SU-DHL-6 (cell line): ENCODE data around the gene CCDC141.
A peak's percentile ranks its signal among the peaks of the same experiment; 100 is the strongest.

Experiments used
- H2AFZ ChIP-seq: fragments of 200-600 bp; sonication (generic); 2 replicates; pipeline ENCODE4 v1.6.1; 2014; ENCODE audit warnings: low read depth, mild to moderate bottlenecking, moderate library complexity, mixed read lengths, antibody characterized with exemption, low read length; ENCODE audit not compliant: severe bottlenecking
- H3F3A ChIP-seq: fragments of 200-600 bp; shearing (Covaris generic); 2 replicates; pipeline ENCODE4 v1.6.0; 2016; ENCODE audit warnings: antibody characterized with exemption, mild to moderate bottlenecking; ENCODE audit not compliant: insufficient read depth
- H3K27ac ChIP-seq: fragments of 200-600 bp; sonication (generic); 2 replicates; pipeline ENCODE4 v1.5.1; 2016; ENCODE audit warnings: low read depth, mild to moderate bottlenecking, low read length, moderate library complexity, mixed read lengths
- H3K27me3 ChIP-seq: fragments of 200-600 bp; sonication (generic), shearing (Covaris generic); 2 replicates; pipeline ENCODE4 v1.6.0; 2014; ENCODE audit warnings: mild to moderate bottlenecking, low read length
- H3K36me3 ChIP-seq: fragments of 200-600 bp; sonication (generic); 2 replicates; pipeline ENCODE4 v1.6.1; 2014; ENCODE audit warnings: mild to moderate bottlenecking, low read length, mixed read lengths
- H3K4me2 ChIP-seq: fragments of 300-600, 200-600 bp; shearing (Covaris generic), sonication (generic); 2 replicates; pipeline ENCODE4 v1.6.0; 2014; ENCODE audit warnings: low read length, low read depth, mild to moderate bottlenecking; ENCODE audit not compliant: poor library complexity, severe bottlenecking
- H3K4me3 ChIP-seq: fragments of 200-600 bp; sonication (generic); 2 replicates; pipeline ENCODE4 v1.5.1; 2014; ENCODE audit warnings: antibody characterized with exemption, low read length, mild to moderate bottlenecking, mixed read lengths; ENCODE audit not compliant: insufficient read depth, poor library complexity, severe bottlenecking
- H3K79me2 ChIP-seq: fragments of 200-600 bp; sonication (generic); 2 replicates; pipeline ENCODE4 v1.6.1; 2014; ENCODE audit warnings: mild to moderate bottlenecking, low read length, moderate library complexity; ENCODE audit not compliant: insufficient read depth
- H3K9ac ChIP-seq: fragments of 200-600 bp; sonication (generic); 2 replicates; pipeline ENCODE4 v1.7.0; 2014; ENCODE audit warnings: mild to moderate bottlenecking, low read length
- H3K9me2 ChIP-seq: fragments of 200-600 bp; sonication (generic); replicated peaks from 2 replicates; pipeline ENCODE4 v1.6.1; 2014; ENCODE audit warnings: low read length; ENCODE audit not compliant: insufficient read depth
- H3K9me3 ChIP-seq: fragments of 200-600 bp; sonication (generic); 2 replicates; pipeline ENCODE4 v1.6.1; 2014; ENCODE audit warnings: low read length, mixed read lengths; ENCODE audit not compliant: insufficient read depth
- H4K20me1 ChIP-seq: fragments of 200-600 bp; sonication (generic); 2 replicates; pipeline ENCODE4 v1.6.1; 2014; ENCODE audit warnings: low read depth, mild to moderate bottlenecking, antibody characterized with exemption, low read length, moderate library complexity, mixed read lengths
- CTCF ChIP-seq: fragments of 200-600 bp; sonication (generic); IDR thresholded peaks from one replicate; pipeline ENCODE4 v1.5.1; 2017; ENCODE audit warnings: antibody characterized with exemption, mild to moderate bottlenecking, low read length, moderate library complexity; ENCODE audit not compliant: insufficient read depth, poor library complexity, severe bottlenecking
- EZH2phosphoT487 ChIP-seq: fragments of 200-600 bp; sonication (generic), shearing (Covaris generic); conservative IDR thresholded peaks from 2 replicates; pipeline ENCODE4 v1.6.1; 2018; ENCODE audit warnings: mild to moderate bottlenecking, antibody characterized with exemption, low read length, moderate library complexity, mixed read lengths

The CCDC141 gene

GRCh38 chr2:179069685-179070084 lies 19.7 kb upstream of the CCDC141 start:
- Histone ChIP-seq H3F3A (no peaks in the 10 kb centered on the region), H3K9me3 (no peaks in the 10 kb centered on the region), H3K36me3 (no peaks in the 10 kb centered on the region), H3K79me2 (no peaks in the 10 kb centered on the region), H3K27me3 (no peaks in the 10 kb centered on the region), H3K9me2 (no peaks in the 10 kb centered on the region), H3K27ac (no peak overlapping the region), H4K20me1 (no peaks in the 10 kb centered on the region), H3K4me3 (no peak overlapping the region), H3K4me2 (no peak overlapping the region), H3K9ac (no peak overlapping the region), H2AFZ (no peak overlapping the region)
- TF ChIP-seq EZH2phosphoT487 (no peak), CTCF (no peak)

GRCh38 chr2:179068991-179069643 lies 19.2 kb upstream of the CCDC141 start:
- H3K27me3 ChIP-seq, result no peaks in the 10 kb centered on the region
- H3K4me3 ChIP-seq, result no peak overlapping the region
- no peaks in the 10 kb centered on the region for H3K9me3 ChIP-seq
- H3K79me2 ChIP-seq, result no peaks in the 10 kb centered on the region
- no peaks in the 10 kb centered on the region for H4K20me1 ChIP-seq
- no peak overlapping the region for H3K4me2 ChIP-seq
- H3K36me3 ChIP-seq, result no peaks in the 10 kb centered on the region
- H3K27ac ChIP-seq, result no peak overlapping the region
- H2AFZ ChIP-seq, result no peak overlapping the region
- H3K9ac ChIP-seq, result no peak overlapping the region
- no peaks in the 10 kb centered on the region for H3K9me2 ChIP-seq
- no peak for TF ChIP-seq CTCF
- TF ChIP-seq EZH2phosphoT487, result no peak
- H3F3A ChIP-seq, result no peaks in the 10 kb centered on the region

GRCh38 chr2:179059026-179059700 lies 9.2 kb upstream of the CCDC141 start:
- H3K36me3 ChIP-seq, result no peaks in the 10 kb centered on the region
- peaks cover 6% of the 10 kb centered on the region; the same call in 1 of the 2 replicates for H3F3A ChIP-seq
- H3K9ac ChIP-seq, result no peak overlapping the region
- H2AFZ ChIP-seq, result no peak overlapping the region
- H3K4me2 ChIP-seq, result peak overlapping the region; percentile 34
- TF ChIP-seq CTCF (no peak), EZH2phosphoT487 (no peak)
- H3K9me3 ChIP-seq, result no peaks in the 10 kb centered on the region
- peak overlapping the region; percentile 66 for H3K27ac ChIP-seq
- H3K4me3 ChIP-seq, result no peak overlapping the region
- no peaks in the 10 kb centered on the region for H4K20me1 ChIP-seq
- H3K79me2 ChIP-seq, result no peaks in the 10 kb centered on the region
- no peaks in the 10 kb centered on the region for H3K27me3 ChIP-seq
- no peaks in the 10 kb centered on the region for H3K9me2 ChIP-seq
